GM10266 (cell line): Measurements from ENCODE around the gene PNRC1.
A peak's percentile ranks its signal among the peaks of the same experiment; 100 is the strongest.
"Not testable (repeated sequence)": the region's sequence is repeated elsewhere in the genome, so short reads cannot be mapped to it uniquely, and the experiment has no call there.

Experiments
- DNase-seq: peaks from one replicate; pipeline ENCODE4 v3.0.0; 2012; ENCODE audit errors: extremely low spot score
- TF ChIP-seq, protein P1 (sequence below): IDR thresholded peaks from 2 replicates; pipeline ENCODE4 v1.5.1; 2012; ENCODE audit warnings: mild to moderate bottlenecking, low read depth; ENCODE audit not compliant: control insufficient read depth, insufficient read depth; ENCODE audit errors: missing control alignments

Gene PNRC1

GRCh38 chr6:89111933-89112332 lies 31.4 kb downstream of the PNRC1 start:
- TF ChIP-seq, protein P1, sequence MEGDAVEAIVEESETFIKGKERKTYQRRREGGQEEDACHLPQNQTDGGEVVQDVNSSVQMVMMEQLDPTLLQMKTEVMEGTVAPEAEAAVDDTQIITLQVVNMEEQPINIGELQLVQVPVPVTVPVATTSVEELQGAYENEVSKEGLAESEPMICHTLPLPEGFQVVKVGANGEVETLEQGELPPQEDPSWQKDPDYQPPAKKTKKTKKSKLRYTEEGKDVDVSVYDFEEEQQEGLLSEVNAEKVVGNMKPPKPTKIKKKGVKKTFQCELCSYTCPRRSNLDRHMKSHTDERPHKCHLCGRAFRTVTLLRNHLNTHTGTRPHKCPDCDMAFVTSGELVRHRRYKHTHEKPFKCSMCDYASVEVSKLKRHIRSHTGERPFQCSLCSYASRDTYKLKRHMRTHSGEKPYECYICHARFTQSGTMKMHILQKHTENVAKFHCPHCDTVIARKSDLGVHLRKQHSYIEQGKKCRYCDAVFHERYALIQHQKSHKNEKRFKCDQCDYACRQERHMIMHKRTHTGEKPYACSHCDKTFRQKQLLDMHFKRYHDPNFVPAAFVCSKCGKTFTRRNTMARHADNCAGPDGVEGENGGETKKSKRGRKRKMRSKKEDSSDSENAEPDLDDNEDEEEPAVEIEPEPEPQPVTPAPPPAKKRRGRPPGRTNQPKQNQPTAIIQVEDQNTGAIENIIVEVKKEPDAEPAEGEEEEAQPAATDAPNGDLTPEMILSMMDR, result no peak

DNA sequence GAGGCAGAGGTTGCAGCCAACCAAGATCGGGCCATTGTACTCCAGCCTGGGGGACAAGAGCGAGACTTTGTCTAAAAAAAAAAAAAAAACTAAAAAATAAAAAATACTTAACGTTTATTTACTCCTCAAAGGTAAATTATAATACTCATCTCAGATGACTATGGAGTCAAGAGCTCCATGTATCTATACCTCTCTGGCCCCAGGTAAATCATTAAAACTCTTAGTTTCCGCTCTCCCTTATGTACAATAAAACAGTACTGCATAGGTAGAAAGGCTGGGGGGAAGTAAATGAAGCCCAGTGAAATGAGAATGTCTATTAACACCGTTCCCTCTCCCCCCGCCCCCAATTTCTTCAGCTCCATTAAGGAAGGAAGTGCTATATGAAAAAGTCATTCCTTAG lies 36.2 kb downstream of the PNRC1 start:
- TF ChIP-seq, protein P1, result no peak
- DNase-seq, result no peak

More at GRCh38 chr6:89111933-89112332, 31.4 kb downstream of the PNRC1 start:
- no peak for DNase-seq

GRCh38 chr6:89117211-89118108 lies 36.9 kb downstream of the PNRC1 start, which contains the start of gene SRSF12:
Gene SRSF12, minus strand, starts transcription at chr6:89118071. Its CDS starts 184 bp downstream, at chr6:89117887.
- TF ChIP-seq, protein P1, result no peak
- peak; percentile 88 for DNase-seq

DNA sequence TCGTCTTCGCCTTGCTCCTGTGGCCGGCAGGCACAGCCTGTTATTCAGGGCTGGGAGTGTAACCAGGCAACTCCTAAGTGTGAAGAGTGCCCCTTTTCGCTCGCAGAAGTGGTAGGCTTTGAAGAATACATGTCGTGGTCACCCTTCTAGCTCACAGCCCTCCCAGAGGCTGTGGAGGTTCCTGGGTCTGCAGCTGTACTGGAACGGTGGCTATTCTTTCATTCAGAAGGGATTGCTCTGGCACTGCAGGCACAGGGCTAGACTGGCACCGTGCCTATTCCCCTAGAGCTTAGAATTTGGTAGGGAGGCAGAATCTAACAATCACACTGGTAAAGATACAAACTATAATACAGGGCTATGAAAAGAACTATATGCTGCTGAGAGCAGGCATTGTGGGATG lies 38.4 kb downstream of the PNRC1 start:
- TF ChIP-seq, protein P1, result no peak
- peak; percentile 27 for DNase-seq

DNA sequence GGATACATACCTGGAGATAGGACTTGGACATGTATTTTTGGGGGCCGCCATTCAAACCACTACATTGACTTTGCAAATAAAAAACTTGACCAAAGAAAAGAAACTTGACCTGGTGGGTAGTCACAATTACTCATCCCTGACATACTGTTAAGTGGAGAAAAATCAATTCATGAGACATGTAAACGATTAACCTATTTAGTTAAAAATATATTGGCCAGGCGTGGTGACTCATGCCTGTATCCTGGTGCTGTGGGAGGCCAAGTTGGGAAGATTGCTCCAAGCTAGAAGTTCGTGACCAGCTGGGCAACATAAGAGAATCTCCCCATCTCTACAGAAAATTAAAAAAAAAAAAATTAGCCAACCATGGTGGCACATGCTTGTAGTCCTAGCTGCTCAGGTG lies 39.8 kb downstream of the PNRC1 start:
- no peak for DNase-seq
- TF ChIP-seq, protein P1, result no peak

DNA sequence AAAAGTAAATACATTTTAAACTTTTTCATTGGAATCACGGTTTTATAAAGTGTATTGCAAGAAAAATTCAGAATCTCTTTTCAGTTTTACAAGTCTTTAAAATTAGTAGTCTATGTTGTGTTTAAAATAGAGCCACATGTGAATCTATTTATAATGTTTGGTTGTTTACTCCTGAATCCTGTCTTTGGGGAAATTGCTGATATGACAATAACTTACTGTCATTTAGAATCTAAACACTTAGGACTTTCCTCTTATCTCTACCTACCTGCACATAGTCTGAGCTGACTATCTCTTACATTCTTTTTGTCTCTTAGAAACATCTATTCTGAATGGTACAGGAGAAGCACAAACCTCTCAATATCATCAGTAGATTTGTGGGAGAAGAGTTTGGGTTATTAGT lies 41.4 kb downstream of the PNRC1 start:
- DNase-seq, result no peak
- TF ChIP-seq, protein P1, result no peak

GRCh38 chr6:89122625-89123024 lies 42.1 kb downstream of the PNRC1 start:
- TF ChIP-seq, protein P1, result peak; percentile 58
- DNase-seq, result peak; percentile 56

DNA sequence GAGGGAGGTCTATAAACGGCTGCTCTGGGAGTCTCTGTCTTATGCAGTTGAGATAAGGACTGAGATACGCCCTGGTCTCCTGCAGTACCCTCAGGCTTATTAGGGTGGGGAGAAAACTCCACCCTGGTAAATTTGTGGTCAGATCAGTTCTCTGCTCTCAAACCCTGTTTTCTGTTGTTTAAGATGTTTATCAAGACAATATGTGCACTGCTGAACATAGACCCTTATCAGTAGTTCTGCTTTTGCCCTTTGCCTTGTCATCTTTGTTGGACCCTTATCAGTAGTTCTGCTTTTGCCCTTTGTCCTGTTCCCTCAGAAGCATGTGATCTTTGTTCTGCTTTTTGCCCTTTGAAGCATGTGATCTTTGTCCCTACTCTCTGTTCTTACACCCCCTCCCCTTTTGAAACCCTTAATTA lies 47.7 kb downstream of the PNRC1 start:
- not testable (repeated sequence) for DNase-seq
